Measurements from ENCODE around the gene KDM4C.
A peak's percentile ranks its signal among the peaks of the same experiment; 100 is the strongest.

Gene KDM4C

GRCh38 chr9:6816581-6816980, 58.8 kb downstream of the KDM4C start:
- no peak for DNase-seq

GRCh38 chr9:6818292-6818922, 60.6 kb downstream of the KDM4C start:
- DNase-seq, result no peak

- no peak for DNase-seq
Observed at GRCh38 chr9:6819112-6819511, 61.3 kb downstream of the KDM4C start.

- no peak for DNase-seq
Observed at GRCh38 chr9:6819529-6819928, 61.8 kb downstream of the KDM4C start.

GRCh38 chr9:6822696-6823095, 64.9 kb downstream of the KDM4C start:
- no peak for DNase-seq

- DNase-seq, result peak; percentile 40
Observed at GRCh38 chr9:6827439-6828145, 69.8 kb downstream of the KDM4C start.

- DNase-seq, result no peak
Observed at GRCh38 chr9:6829027-6829426, 71.3 kb downstream of the KDM4C start.

- DNase-seq, result no peak
Observed at GRCh38 chr9:6829536-6829935, 71.8 kb downstream of the KDM4C start.

GRCh38 chr9:6833518-6834192, 75.9 kb downstream of the KDM4C start:
- DNase-seq, result no peak

- DNase-seq, result no peak
Observed at GRCh38 chr9:6834306-6834705, 76.5 kb downstream of the KDM4C start.

- no peak for DNase-seq
Observed at GRCh38 chr9:6838158-6838557, 80.4 kb downstream of the KDM4C start.

GRCh38 chr9:6842584-6842947, 84.8 kb downstream of the KDM4C start:
- DNase-seq, result no peak

GRCh38 chr9:6843742-6844141, 86.0 kb downstream of the KDM4C start:
- DNase-seq, result no peak

GRCh38 chr9:6844267-6844666, 86.5 kb downstream of the KDM4C start:
- no peak for DNase-seq

GRCh38 chr9:6845128-6845826, 87.5 kb downstream of the KDM4C start:
- no peak for DNase-seq

GRCh38 chr9:6845880-6846279, 88.1 kb downstream of the KDM4C start:
- DNase-seq, result no peak

GRCh38 chr9:6852243-6852963, 94.6 kb downstream of the KDM4C start:
- no peak for DNase-seq

GRCh38 chr9:6855860-6856259, 98.1 kb downstream of the KDM4C start:
- DNase-seq, result no peak

GRCh38 chr9:6864102-6864501, 106.3 kb downstream of the KDM4C start:
- no peak for DNase-seq

GRCh38 chr9:6869081-6869948, 111.5 kb downstream of the KDM4C start:
- DNase-seq, result no peak

- DNase-seq, result no peak
Observed at GRCh38 chr9:6870149-6870548, 112.4 kb downstream of the KDM4C start.
